GOT3 (cell line): ENCODE data around the gene FAM72B.
"Not testable (repeated sequence)": the region's sequence is repeated elsewhere in the genome, so short reads cannot be mapped to it uniquely, and the experiment has no call there.

Experiments
- DNase-seq: peaks from one replicate; lab custom pipeline; 2025; ENCODE audit warnings: mixed read lengths; lab: John Stamatoyannopoulos, UW

FAM72B gene

GRCh38 chr1:121184290-121185127 is at the start of gene FAM72B, which contains the start of gene SRGAP2C:
Gene FAM72B, minus strand, starts transcription at chr1:121184340. Its CDS starts 851 bp downstream, at chr1:121183489.
Gene SRGAP2C, plus strand, starts transcription at chr1:121184975. Its CDS starts 2,472 bp downstream, at chr1:121187447.
- DNase-seq, result peak; percentile 62

- not testable (repeated sequence) for DNase-seq
Observed at GRCh38 chr1:121232445-121233125, 48.4 kb upstream of the FAM72B start.

GRCh38 chr1:121230636-121231035 is 46.5 kb upstream of the FAM72B start:
- not testable (repeated sequence) for DNase-seq

- DNase-seq, result not testable (repeated sequence)
Observed at GRCh38 chr1:121227544-121228330, 43.6 kb upstream of the FAM72B start.

GRCh38 chr1:121226925-121227324 is 42.8 kb upstream of the FAM72B start:
- DNase-seq, result not testable (repeated sequence)

- DNase-seq, result not testable (repeated sequence)
Observed at GRCh38 chr1:121226295-121226904, 42.3 kb upstream of the FAM72B start.

- not testable (repeated sequence) for DNase-seq
Observed at GRCh38 chr1:121224714-121225113, 40.6 kb upstream of the FAM72B start.

GRCh38 chr1:121221770-121222169 is 37.6 kb upstream of the FAM72B start:
- not testable (repeated sequence) for DNase-seq

GRCh38 chr1:121216676-121217075 is 32.5 kb upstream of the FAM72B start:
- not testable (repeated sequence) for DNase-seq

- not testable (repeated sequence) for DNase-seq
Observed at GRCh38 chr1:121215699-121216417, 31.7 kb upstream of the FAM72B start.

- not testable (repeated sequence) for DNase-seq
Observed at GRCh38 chr1:121214544-121215156, 30.5 kb upstream of the FAM72B start.

GRCh38 chr1:121213491-121213890 is 29.4 kb upstream of the FAM72B start:
- DNase-seq, result not testable (repeated sequence)

- not testable (repeated sequence) for DNase-seq
Observed at GRCh38 chr1:121210778-121211177, 26.6 kb upstream of the FAM72B start.

GRCh38 chr1:121208375-121208774 is 24.2 kb upstream of the FAM72B start:
- not testable (repeated sequence) for DNase-seq

GRCh38 chr1:121207328-121207727 is 23.2 kb upstream of the FAM72B start:
- DNase-seq, result not testable (repeated sequence)

- not testable (repeated sequence) for DNase-seq
Observed at GRCh38 chr1:121205786-121206711, 21.9 kb upstream of the FAM72B start.

- not testable (repeated sequence) for DNase-seq
Observed at GRCh38 chr1:121202986-121203385, 18.8 kb upstream of the FAM72B start.

GRCh38 chr1:121200985-121201981 is 17.1 kb upstream of the FAM72B start:
- DNase-seq, result not testable (repeated sequence)
